Right lobe of liver (tissue), 6 donors: ENCODE results near the gene PAK4. TPM values are rescaled to one million over a fixed set of nuclear protein-coding genes. Genes with fewer than 3 reads are reported as not detected.

Experiments
- ATAC-seq, 4 donors: fragments of 200-7000 bp; cut with Tn5 transposase; one replicate each; pipeline ENCODE4 v1.9.1; 2020; ENCODE audit warnings: mild to moderate bottlenecking in 4 of 4, moderate library complexity in 4 of 4
- DNase-seq, 3 donors: peaks; one replicate each; pipeline ENCODE4 v3.0.0-alpha.2; 2020
- H3K27ac ChIP-seq, 3 donors: fragments of 200-600 bp; one replicate each; pipeline ENCODE4 v1.8.0; 2022
- H3K27me3 ChIP-seq, 2 donors: fragments of 200-600 bp; one replicate each; pipeline ENCODE4 v1.8.0; 2022
- H3K36me3 ChIP-seq, 4 donors: fragments of 200-600 bp; sonication (generic) in 1 of 4; one replicate each; pipeline versions ENCODE4 v1.5.1 to v1.8.0; 2017 to 2022; ENCODE audit warnings: control low read depth in 1 of 4
- H3K4me1 ChIP-seq, 4 donors: fragments of 200-600 bp; sonication (generic) in 1 of 4; one replicate each; pipeline versions ENCODE4 v1.5.1 to v1.8.0; 2017 to 2022; ENCODE audit warnings: control low read depth in 1 of 4
- H3K4me3 ChIP-seq, 3 donors: fragments of 200-600 bp; one replicate each; pipeline ENCODE4 v1.8.0; 2022
- H3K9me3 ChIP-seq, 4 donors: fragments of 200-600 bp; sonication (generic) in 1 of 4; one replicate each; pipeline versions ENCODE4 v1.5.1 to v1.8.0; 2017 to 2022; ENCODE audit warnings: control low read depth in 1 of 4
- POLR2A ChIP-seq: fragments of 450-650 bp; IDR thresholded peaks from one replicate; pipeline ENCODE4 v1.6.1; 2017; ENCODE audit warnings: antibody characterized with exemption, mild to moderate bottlenecking
- WGBS: methylation state at CpG from one replicate; pipeline ENCODE4 v1.1.6; 2018; ENCODE audit warnings: low coverage, low lambda C conversion rate; ENCODE audit not compliant: insufficient coverage; ENCODE audit errors: missing lambda C conversion rate; 5-methylcytosine and 5-hydroxymethylcytosine counted together
- intact Hi-C, 2 donors: fragments of 100-400 bp; cut with DNase I; formaldehyde crosslinking; loops; one replicate each; pipeline versions ENCODE4 v1.11.2 to v1.14.1; 2022
- total RNA-seq, 6 experiments: library from RNA; depleted of rRNA in 2 of 6; stranded (reverse); fragments of >200 nt in 2 of 6; fragmentation: NEBNext Ultra II Directional in 3 of 6; extraction: Animal tissue kit (Norgen Biotek cat#: 25700) in 3 of 6; gene quantifications; one replicate each; pipeline versions ENCODE4 v1.1.0 to v1.2.4, GENCODE V29; 2016 to 2023
- TF ChIP-seq, protein P1 (sequence below), 4 donors: fragments of 200-600 bp in 3 of 4; fragments of 450-650 bp in 1 of 4; IDR thresholded peaks; one replicate each; pipeline versions ENCODE4 v1.5.1 to v1.8.0; 2016 to 2022; ENCODE audit warnings: antibody characterized with exemption in 4 of 4, mild to moderate bottlenecking in 2 of 4
- donor health status: DM: no; HTN: yes; CAD: no.
- donor health status: DM: no; HTN: no; CAD: no.
- donor health status: DM: no; HTN: no; CAD: no.
- donor health status: DM: no; HTN: yes; CAD: no.
- donor health status: DM: no; HTN: yes; CAD: no.

The PAK4 gene
- total RNA-seq, 6 experiments from 2014 or later = 11.4 to 16.6 (median 14.7) TPM

DNA sequence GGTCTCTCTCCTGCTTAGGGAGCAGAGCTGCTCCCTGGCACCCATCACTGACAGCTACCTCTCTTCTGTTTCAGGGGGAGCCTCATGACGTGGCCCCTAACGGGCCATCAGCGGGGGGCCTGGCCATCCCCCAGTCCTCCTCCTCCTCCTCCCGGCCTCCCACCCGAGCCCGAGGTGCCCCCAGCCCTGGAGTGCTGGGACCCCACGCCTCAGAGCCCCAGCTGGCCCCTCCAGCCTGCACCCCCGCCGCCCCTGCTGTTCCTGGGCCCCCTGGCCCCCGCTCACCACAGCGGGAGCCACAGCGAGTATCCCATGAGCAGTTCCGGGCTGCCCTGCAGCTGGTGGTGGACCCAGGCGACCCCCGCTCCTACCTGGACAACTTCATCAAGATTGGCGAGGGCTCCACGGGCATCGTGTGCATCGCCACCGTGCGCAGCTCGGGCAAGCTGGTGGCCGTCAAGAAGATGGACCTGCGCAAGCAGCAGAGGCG, 48.0 kb downstream of the PAK4 start:
- no peak for DNase-seq
- Histone ChIP-seq H3K27me3 (no peaks in the 10 kb centered on the region), H3K36me3 (peaks cover 0 to 19% (median 4%) of the 10 kb centered on the region in 4 donors)

DNA sequence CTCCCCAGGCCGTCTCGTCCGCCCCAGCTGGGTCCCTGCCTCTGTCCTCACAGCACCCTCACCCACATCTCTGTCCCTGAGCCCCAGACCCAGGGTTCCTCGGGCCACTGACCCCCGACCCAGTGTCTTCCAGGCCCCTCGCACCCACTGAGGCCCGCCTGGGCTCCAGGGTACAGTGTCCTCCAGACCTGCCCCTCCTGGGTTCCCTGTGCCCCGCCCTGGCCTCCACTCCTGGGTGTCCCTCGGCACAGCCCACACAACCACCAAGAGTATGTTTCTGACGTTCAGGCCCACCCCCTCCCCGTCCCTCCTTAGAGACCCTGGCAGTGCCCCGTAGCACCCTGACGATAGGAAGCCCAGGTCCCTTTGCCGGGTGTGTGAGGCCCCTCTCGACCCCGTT, 48.6 kb downstream of the PAK4 start:
- 83% methylated on average over 13 of the region's 16 CpGs for WGBS
- intact Hi-C loops = no loop called here
- ATAC-seq (no peak), DNase-seq (no peak)
- no peaks in the 10 kb centered on the region for H3K4me1 ChIP-seq
- no peaks in the 10 kb centered on the region for H3K9me3 ChIP-seq
- TF ChIP-seq POLR2A = no peak
- H3K27me3 ChIP-seq = no peaks in the 10 kb centered on the region
- H3K27ac ChIP-seq = no peak overlapping the region
- no peak overlapping the region for H3K4me3 ChIP-seq
- H3K36me3 ChIP-seq = peaks cover 0 to 19% (median 6%) of the 10 kb centered on the region in 4 donors

More for the DNA sequence above, 48.0 kb downstream of the PAK4 start:
- Histone ChIP-seq H3K4me1 (no peaks in the 10 kb centered on the region), H3K27ac (no peak overlapping the region), H3K4me3 (no peak overlapping the region), H3K9me3 (no peaks in the 10 kb centered on the region)
- intact Hi-C loops = no loop called here
- ATAC-seq = no peak
- WGBS = 100% methylated on average over 5 of the region's 25 CpGs
- TF ChIP-seq, protein P1, sequence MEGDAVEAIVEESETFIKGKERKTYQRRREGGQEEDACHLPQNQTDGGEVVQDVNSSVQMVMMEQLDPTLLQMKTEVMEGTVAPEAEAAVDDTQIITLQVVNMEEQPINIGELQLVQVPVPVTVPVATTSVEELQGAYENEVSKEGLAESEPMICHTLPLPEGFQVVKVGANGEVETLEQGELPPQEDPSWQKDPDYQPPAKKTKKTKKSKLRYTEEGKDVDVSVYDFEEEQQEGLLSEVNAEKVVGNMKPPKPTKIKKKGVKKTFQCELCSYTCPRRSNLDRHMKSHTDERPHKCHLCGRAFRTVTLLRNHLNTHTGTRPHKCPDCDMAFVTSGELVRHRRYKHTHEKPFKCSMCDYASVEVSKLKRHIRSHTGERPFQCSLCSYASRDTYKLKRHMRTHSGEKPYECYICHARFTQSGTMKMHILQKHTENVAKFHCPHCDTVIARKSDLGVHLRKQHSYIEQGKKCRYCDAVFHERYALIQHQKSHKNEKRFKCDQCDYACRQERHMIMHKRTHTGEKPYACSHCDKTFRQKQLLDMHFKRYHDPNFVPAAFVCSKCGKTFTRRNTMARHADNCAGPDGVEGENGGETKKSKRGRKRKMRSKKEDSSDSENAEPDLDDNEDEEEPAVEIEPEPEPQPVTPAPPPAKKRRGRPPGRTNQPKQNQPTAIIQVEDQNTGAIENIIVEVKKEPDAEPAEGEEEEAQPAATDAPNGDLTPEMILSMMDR (IDR thresholded peaks at IDR 0.05) = no peak
- no peak for TF ChIP-seq POLR2A

GRCh38 chr19:39174558-39175544, 49.3 kb downstream of the PAK4 start:
- ATAC-seq (no peak), DNase-seq (no peak)
- intact Hi-C loops = no loop called here
- Histone ChIP-seq H3K27ac (no peak overlapping the region), H3K4me1 (no peaks in the 10 kb centered on the region), H3K9me3 (no peaks in the 10 kb centered on the region), H3K4me3 (no peak overlapping the region), H3K27me3 (no peaks in the 10 kb centered on the region), H3K36me3 (peaks cover 0 to 19% (median 6%) of the 10 kb centered on the region in 4 donors)
- WGBS = 82% methylated on average over 8 of the region's 43 CpGs
- TF ChIP-seq, protein P1 (IDR thresholded peaks at IDR 0.05) = no peak
- TF ChIP-seq POLR2A = no peak

GRCh38 chr19:39175564-39175963, 50.0 kb downstream of the PAK4 start:
- Histone ChIP-seq H3K27me3 (no peaks in the 10 kb centered on the region), H3K36me3 (peaks cover 0 to 19% (median 6%) of the 10 kb centered on the region in 4 donors), H3K4me1 (no peaks in the 10 kb centered on the region), H3K27ac (no peak overlapping the region), H3K9me3 (no peaks in the 10 kb centered on the region), H3K4me3 (no peak overlapping the region)
- TF ChIP-seq, protein P1 (IDR thresholded peaks at IDR 0.05) = no peak
- intact Hi-C loops = no loop called here
- DNase-seq (no peak), ATAC-seq (no peak)
- WGBS = no CpG with 5 or more reads among the region's 7 CpGs

- Histone ChIP-seq H3K4me3 (no peak overlapping the region), H3K36me3 (peaks cover 0 to 19% (median 6%) of the 10 kb centered on the region in 4 donors), H3K27ac (no peak overlapping the region), H3K4me1 (no peaks in the 10 kb centered on the region), H3K27me3 (no peaks in the 10 kb centered on the region), H3K9me3 (no peaks in the 10 kb centered on the region)
- intact Hi-C loops = no loop called here
- TF ChIP-seq POLR2A = no peak
- TF ChIP-seq, protein P1 (IDR thresholded peaks at IDR 0.05) = no peak
- WGBS = 89% methylated on average over 5 of the region's 10 CpGs
- DNase-seq = no peak
- no peak for ATAC-seq
These were observed 51.6 kb downstream of the PAK4 start for GRCh38 chr19:39177110-39177699.
